ENCODE data around the gene ATCAY.

GRCh38 chr19:3975144-3975543 is 94.7 kb downstream of the ATCAY start:
- no peak for TF ChIP-seq POLR2AphosphoS5 (IDR thresholded peaks at IDR 0.05)
- no peak for TF ChIP-seq CTCF (IDR thresholded peaks at IDR 0.05; ENCODE audit: poor library complexity, severe bottlenecking)
- TF ChIP-seq REST (IDR thresholded peaks at IDR 0.05; ENCODE audit: borderline replicate concordance) = no peak
- TF ChIP-seq TAF1 (IDR thresholded peaks at IDR 0.05; ENCODE audit: low read depth) = no peak
- no peak for TF ChIP-seq EP300 (conservative IDR thresholded peaks at IDR 0.05; ENCODE audit: poor library complexity, severe bottlenecking)
- TF ChIP-seq RAD21 (conservative IDR thresholded peaks at IDR 0.05) = no peak
- TF ChIP-seq SMC3 (conservative IDR thresholded peaks at IDR 0.05; ENCODE audit: poor library complexity) = no peak
- TF ChIP-seq EZH2 (IDR thresholded peaks at IDR 0.05; ENCODE audit: borderline replicate concordance, insufficient read depth, low read length, poor library complexity, severe bottlenecking) = no peak
- TF ChIP-seq MXI1 (conservative IDR thresholded peaks at IDR 0.05; ENCODE audit: poor library complexity, severe bottlenecking) = no peak
